Measurements from ENCODE around the gene LRP1. TPM values are rescaled to one million over a fixed set of nuclear protein-coding genes. Genes with fewer than 3 reads are reported as not detected.

Gene LRP1
- total RNA-seq, 1 donor from 2014 or later, result 61.0 TPM

DNA sequence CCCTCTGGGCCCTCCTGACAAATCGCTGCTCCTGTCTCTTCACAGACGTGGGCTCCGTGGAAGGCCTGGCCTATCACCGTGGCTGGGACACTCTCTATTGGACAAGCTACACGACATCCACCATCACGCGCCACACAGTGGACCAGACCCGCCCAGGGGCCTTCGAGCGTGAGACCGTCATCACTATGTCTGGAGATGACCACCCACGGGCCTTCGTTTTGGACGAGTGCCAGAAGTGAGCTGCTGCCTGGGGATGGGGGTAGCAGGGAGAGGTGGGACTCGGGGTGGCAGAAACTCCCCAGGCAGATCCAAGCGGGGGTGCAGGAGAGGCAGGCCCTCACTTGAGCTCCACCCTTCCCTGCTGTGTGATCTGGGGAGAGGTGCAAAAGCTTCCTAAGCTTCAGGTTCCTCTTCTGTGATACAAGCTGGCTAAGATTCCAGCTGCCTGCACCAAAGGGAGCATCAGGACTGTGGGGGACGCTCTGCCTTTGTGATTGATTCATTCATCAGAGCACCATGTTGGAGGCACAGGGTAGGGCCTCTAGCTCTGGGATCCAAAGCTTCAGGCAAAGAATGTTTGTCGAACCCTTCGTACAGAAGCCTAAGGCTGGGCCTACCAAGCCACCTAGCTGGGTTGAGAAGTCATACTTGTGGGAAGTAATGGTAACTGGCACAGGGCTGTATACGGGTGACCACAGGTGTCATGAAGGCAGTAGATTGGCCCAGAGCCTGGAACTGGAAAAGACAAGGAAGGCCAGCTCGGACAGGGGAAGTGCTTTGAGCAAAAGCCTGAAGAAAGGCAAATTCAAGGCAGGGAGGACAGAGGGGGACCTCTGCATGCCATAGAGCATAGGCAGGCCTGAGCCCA is 59.2 kb downstream of the LRP1 start:
- no peak overlapping the region for H3K4me3 ChIP-seq
- peak overlapping the region; percentile 12 for H3K27ac ChIP-seq (replicated peaks)
- intact Hi-C loops (cut with micrococcal nuclease), result no loop called here
- no peak for TF ChIP-seq CTCF (IDR thresholded peaks at IDR 0.05; ENCODE audit: borderline replicate concordance)
- DNase-seq, result no peak
- no peaks in the 10 kb centered on the region for H3K9me3 ChIP-seq (replicated peaks)
- peaks cover 15% of the 10 kb centered on the region for H3K4me1 ChIP-seq
- H3K36me3 ChIP-seq, result peaks cover 85% of the 10 kb centered on the region
- H3K27me3 ChIP-seq (ENCODE audit: low read depth), result no peaks in the 10 kb centered on the region

DNA sequence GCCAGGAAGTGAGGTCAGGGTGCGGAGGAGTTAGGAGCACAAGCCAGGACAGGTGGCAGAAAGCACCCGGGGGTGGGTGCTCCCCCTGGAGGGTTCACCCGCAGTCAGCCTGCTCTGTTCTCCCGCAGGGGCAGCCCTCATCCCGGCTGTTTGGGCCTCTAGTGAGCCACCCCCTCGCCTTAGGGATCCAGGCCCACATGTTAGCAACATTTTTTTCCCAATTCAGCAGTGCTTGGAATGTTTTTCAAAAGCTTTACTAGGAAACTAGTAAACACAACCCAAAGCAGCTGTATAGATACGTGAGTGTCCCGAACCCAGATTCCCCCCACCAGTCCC is 59.8 kb downstream of the LRP1 start:
- TF ChIP-seq CTCF (IDR thresholded peaks at IDR 0.05; ENCODE audit: borderline replicate concordance), result no peak

GRCh38 chr12:57190037-57190436 is 61.8 kb downstream of the LRP1 start:
- Histone ChIP-seq H3K9me3 (replicated peaks) (no peaks in the 10 kb centered on the region), H3K36me3 (peaks cover 91% of the 10 kb centered on the region), H3K27ac (replicated peaks) (peak overlapping the region; percentile 27), H3K27me3 (ENCODE audit: low read depth) (no peaks in the 10 kb centered on the region), H3K4me1 (peaks cover 15% of the 10 kb centered on the region), H3K4me3 (no peak overlapping the region)
- no peak for DNase-seq
- intact Hi-C loops (cut with micrococcal nuclease), result no loop called here
- TF ChIP-seq CTCF (IDR thresholded peaks at IDR 0.05; ENCODE audit: borderline replicate concordance), result no peak

More for the DNA sequence above, 59.8 kb downstream of the LRP1 start:
- intact Hi-C loops (cut with micrococcal nuclease), result no loop called here
- DNase-seq, result no peak
- no peaks in the 10 kb centered on the region for H3K9me3 ChIP-seq (replicated peaks)
- no peaks in the 10 kb centered on the region for H3K27me3 ChIP-seq (ENCODE audit: low read depth)
- H3K27ac ChIP-seq (replicated peaks), result no peak overlapping the region
- no peak overlapping the region for H3K4me3 ChIP-seq
- H3K4me1 ChIP-seq, result peaks cover 15% of the 10 kb centered on the region
- H3K36me3 ChIP-seq, result peaks cover 91% of the 10 kb centered on the region

DNA sequence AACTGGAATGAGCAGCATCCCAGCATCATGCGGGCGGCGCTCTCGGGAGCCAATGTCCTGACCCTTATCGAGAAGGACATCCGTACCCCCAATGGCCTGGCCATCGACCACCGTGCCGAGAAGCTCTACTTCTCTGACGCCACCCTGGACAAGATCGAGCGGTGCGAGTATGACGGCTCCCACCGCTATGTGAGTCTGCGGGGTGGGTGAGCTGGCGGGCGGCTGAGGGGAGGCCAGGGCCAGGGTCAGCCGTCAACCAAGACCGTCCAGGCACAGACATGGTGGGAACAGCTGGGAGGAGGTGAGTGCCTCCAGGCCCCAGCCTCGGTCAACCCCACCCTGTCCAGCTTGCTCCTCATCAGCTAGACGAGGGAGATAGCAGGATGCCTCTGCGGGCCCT is 62.5 kb downstream of the LRP1 start:
- Histone ChIP-seq H3K36me3 (peaks cover 91% of the 10 kb centered on the region), H3K27me3 (ENCODE audit: low read depth) (no peaks in the 10 kb centered on the region), H3K27ac (replicated peaks) (no peak overlapping the region), H3K4me3 (no peak overlapping the region), H3K4me1 (peaks cover 15% of the 10 kb centered on the region), H3K9me3 (replicated peaks) (no peaks in the 10 kb centered on the region)
- TF ChIP-seq CTCF (IDR thresholded peaks at IDR 0.05; ENCODE audit: borderline replicate concordance), result no peak
- no peak for DNase-seq
- intact Hi-C loops (cut with micrococcal nuclease), result no loop called here

DNA sequence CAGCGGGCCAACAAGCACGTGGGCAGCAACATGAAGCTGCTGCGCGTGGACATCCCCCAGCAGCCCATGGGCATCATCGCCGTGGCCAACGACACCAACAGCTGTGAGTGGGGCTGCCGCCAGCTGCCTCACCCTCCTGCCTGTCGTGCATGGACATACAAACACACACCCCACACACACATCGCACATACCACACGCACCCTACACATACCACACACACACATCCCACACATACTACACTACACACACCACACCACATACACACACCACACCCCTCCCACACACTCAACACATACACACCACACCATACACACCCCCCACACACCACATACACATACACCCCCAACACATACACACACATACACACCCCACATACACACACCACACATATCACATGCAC is 63.1 kb downstream of the LRP1 start:
- intact Hi-C loops (cut with micrococcal nuclease), result no loop called here
- no peak for DNase-seq
- H3K27me3 ChIP-seq (ENCODE audit: low read depth), result no peaks in the 10 kb centered on the region

More for the DNA sequence above, 63.1 kb downstream of the LRP1 start:
- H3K4me3 ChIP-seq, result no peak overlapping the region
- peaks cover 91% of the 10 kb centered on the region for H3K36me3 ChIP-seq
- no peak overlapping the region for H3K27ac ChIP-seq (replicated peaks)
- TF ChIP-seq CTCF (IDR thresholded peaks at IDR 0.05; ENCODE audit: borderline replicate concordance), result no peak
- peaks cover 15% of the 10 kb centered on the region for H3K4me1 ChIP-seq
- no peaks in the 10 kb centered on the region for H3K9me3 ChIP-seq (replicated peaks)
